Prostate gland (tissue), 2 donors: ENCODE results near the gene PTPRD.

Source experiments
- POLR2A ChIP-seq: fragments of 450-650 bp; IDR thresholded peaks from one replicate; pipeline ENCODE4 v1.6.1; 2016; ENCODE audit warnings: antibody characterized with exemption, mild to moderate bottlenecking
- POLR2AphosphoS5 ChIP-seq: sonication (generic); formaldehyde crosslinking; IDR thresholded peaks from one replicate; pipeline ENCODE4 v1.6.1; 2017; ENCODE audit warnings: antibody characterized with exemption
- TF ChIP-seq, protein P1 (sequence below), 4 experiments: fragments of 200-600 bp in 2 of 4; fragments of 450-650 bp in 2 of 4; sonication (generic) in 2 of 4; IDR thresholded peaks; 1 replicate in 3 of 4; 2 replicates in 1 of 4; pipeline ENCODE4 v1.5.1; 2016 to 2019; ENCODE audit warnings: antibody characterized with exemption in 4 of 4, mild to moderate bottlenecking in 2 of 4, moderate library complexity in 2 of 4

DNA sequence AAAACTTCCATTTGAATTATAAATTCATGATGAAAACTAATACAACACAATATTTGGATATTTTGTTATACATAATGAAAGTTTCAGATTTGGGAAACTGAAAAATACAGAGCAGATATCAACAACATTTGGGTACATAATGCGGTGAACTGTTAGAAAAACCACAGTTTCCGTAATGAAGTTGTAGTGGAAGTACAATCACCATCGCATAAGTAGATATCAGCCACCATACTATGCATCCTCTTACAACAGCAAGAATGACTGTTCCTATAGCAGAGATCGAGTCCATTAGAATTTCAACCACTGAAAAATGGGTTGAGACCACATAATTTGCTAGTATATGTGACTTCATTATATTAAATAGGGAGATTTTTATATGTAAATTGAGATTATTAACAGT lies 2043.0 kb downstream of the PTPRD start:
- no peak for TF ChIP-seq POLR2A
- TF ChIP-seq, protein P1, sequence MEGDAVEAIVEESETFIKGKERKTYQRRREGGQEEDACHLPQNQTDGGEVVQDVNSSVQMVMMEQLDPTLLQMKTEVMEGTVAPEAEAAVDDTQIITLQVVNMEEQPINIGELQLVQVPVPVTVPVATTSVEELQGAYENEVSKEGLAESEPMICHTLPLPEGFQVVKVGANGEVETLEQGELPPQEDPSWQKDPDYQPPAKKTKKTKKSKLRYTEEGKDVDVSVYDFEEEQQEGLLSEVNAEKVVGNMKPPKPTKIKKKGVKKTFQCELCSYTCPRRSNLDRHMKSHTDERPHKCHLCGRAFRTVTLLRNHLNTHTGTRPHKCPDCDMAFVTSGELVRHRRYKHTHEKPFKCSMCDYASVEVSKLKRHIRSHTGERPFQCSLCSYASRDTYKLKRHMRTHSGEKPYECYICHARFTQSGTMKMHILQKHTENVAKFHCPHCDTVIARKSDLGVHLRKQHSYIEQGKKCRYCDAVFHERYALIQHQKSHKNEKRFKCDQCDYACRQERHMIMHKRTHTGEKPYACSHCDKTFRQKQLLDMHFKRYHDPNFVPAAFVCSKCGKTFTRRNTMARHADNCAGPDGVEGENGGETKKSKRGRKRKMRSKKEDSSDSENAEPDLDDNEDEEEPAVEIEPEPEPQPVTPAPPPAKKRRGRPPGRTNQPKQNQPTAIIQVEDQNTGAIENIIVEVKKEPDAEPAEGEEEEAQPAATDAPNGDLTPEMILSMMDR (IDR thresholded peaks at IDR 0.05) = no peak
- no peak for TF ChIP-seq POLR2AphosphoS5
